H1 (cell line): Measurements from ENCODE around the gene BMPR1A. TPM values are rescaled to one million over a fixed set of nuclear protein-coding genes. Genes with fewer than 3 reads are reported as not detected.

ENCODE experiments used
- GTF2F1 ChIP-seq: IDR thresholded peaks from 2 replicates; pipeline ENCODE4 v1.6.1; 2012; ENCODE audit warnings: low read depth, low read length, improper control_type of control experiment, borderline replicate concordance
- RXRA ChIP-seq: IDR thresholded peaks from 2 replicates; pipeline ENCODE4 v1.6.1; 2011; ENCODE audit warnings: low read depth, mild to moderate bottlenecking, low read length, moderate library complexity; ENCODE audit not compliant: insufficient read depth
- SP2 ChIP-seq: IDR thresholded peaks from 2 replicates; pipeline ENCODE4 v1.6.1; 2012; ENCODE audit warnings: mild to moderate bottlenecking, low read length, inconsistent platforms
- SP4 ChIP-seq: IDR thresholded peaks from 2 replicates; pipeline ENCODE4 v1.6.1; 2012; ENCODE audit warnings: low read length, inconsistent platforms
- polyA plus RNA-seq, 7 experiments: library from polyadenylated mRNA; depleted of rRNA in 3 of 7; stranded (reverse) in 5 of 7; unstranded in 2 of 7; fragments of >200 nt in 5 of 7; fragments of 200-250 nt in 2 of 7; gene quantifications; 1 replicate in 5 of 7; 2 replicates in 1 of 7; 4 replicates in 1 of 7; pipeline versions ENCODE4 v1.2.1 to v1.2.3, GENCODE V29; 2011 to 2013; ENCODE audit warnings: missing spikeins in 2 of 7, mixed read lengths in 2 of 7
- total RNA-seq: library from RNA; stranded (reverse); fragmentation: NEBNext Ultra II Directional; extraction: Animal tissue kit (Norgen Biotek cat#: 25700); gene quantifications from 2 replicates; pipeline ENCODE4 v1.2.1, GENCODE V29; 2021
- TF ChIP-seq, protein P1 (sequence below): IDR thresholded peaks from 2 replicates; pipeline ENCODE4 v1.6.1; 2012; ENCODE audit warnings: inconsistent platforms

The BMPR1A gene
- total and polyA plus RNA-seq, 2 of the 8 experiments (the other 6 are each of a cell fraction or from before 2014, with no cell fraction given) = 34.4 to 129 TPM

DNA sequence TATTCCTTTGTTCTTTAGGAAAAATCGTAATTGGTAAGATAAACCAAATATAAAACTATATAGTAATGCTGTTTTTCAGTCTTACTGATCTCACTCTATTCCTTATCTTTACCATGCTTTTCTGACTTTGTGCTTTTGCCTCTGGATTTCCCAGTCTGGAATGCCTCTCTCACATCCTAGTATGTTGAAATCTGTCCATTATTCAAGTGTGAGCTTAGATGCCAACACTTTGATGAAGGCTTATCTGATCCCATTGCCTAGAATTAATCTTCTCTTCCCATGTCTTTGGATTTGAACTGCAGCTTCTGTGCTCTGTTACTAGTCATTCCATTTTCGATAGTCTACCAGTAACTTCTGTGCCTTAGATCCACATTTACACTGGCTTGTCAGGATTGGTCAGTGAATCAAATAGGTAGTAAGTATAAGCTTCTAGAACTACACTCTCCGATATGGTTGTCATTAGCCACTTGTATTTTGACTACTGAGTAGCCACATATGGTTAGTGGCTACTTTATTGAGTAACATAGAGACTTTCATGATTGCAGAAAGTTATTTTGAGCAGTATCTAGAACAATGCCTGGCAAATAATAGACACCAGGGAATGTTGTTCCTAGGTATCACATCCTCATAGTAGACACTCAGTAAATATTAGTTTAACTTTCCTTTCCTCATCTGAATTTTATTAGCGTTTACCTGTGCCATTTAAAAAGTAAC lies 92.9 kb downstream of the BMPR1A start (continued):
- TF ChIP-seq, protein P1, sequence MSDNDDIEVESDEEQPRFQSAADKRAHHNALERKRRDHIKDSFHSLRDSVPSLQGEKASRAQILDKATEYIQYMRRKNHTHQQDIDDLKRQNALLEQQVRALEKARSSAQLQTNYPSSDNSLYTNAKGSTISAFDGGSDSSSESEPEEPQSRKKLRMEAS = no peak
- TF ChIP-seq RXRA (no peak), GTF2F1 (no peak), SP4 (no peak), SP2 (no peak)
